ENCODE data around the gene NFYA. TPM values are rescaled to one million over a fixed set of nuclear protein-coding genes. Genes with fewer than 3 reads are reported as not detected.
A peak's percentile ranks its signal among the peaks of the same experiment; 100 is the strongest.

Gene NFYA
- total and polyA plus RNA-seq, 9 of the 15 experiments (the other 6 are each of a cell fraction or from before 2014, with no cell fraction given) = 7.3 to 37.1 (median 21.8) TPM

DNA sequence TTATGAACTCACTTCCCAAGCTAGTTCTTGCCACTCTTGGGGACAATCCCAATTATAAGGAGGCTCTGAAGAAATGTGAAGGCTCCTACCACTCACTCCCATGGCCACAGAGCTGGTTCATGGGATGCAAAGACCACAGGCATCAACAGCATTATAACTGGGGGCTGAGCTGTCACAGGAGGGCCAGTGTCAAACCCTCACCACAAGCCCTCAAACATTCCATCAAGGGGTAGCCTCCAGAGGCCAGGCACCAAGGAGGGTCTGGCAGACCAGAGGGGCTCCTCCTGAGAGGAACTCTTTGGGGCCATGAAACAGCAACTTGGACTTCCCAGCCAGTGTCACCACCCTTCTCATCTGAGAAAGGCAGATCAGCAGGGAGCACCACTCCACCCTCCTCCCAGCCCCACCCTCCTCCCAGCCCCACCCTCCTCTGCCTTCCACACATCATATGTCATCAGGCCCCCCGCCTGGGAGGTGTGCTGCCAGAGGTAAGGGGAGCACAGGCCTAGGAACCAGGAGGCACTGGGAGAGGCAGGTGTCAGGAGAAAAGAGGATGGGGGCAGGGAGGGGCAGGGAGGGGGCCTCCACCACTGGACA is 31.7 kb upstream of the NFYA start:
- Histone ChIP-seq H3K9ac (ENCODE audit: insufficient read depth in 1 of 2, low read depth in 2 of 2, low read length in 2 of 2) (no peak overlapping the region), H4K20me1 (replicated peaks; ENCODE audit: control insufficient read depth, insufficient read depth, low read length) (peaks cover 7% of the 10 kb centered on the region; the same call in 1 of the 2 replicates), H3K79me2 (ENCODE audit: control insufficient read depth, insufficient read depth, low read length) (no peaks in the 10 kb centered on the region), H3K27ac (ENCODE audit: extremely low read depth, low read depth, low read length) (no peak overlapping the region), H3K4me2 (ENCODE audit: insufficient read depth, low read length) (no peak overlapping the region), H3K9me1 (ENCODE audit: control insufficient read depth, insufficient read depth, low read length) (peaks cover 3% of the 10 kb centered on the region), H3K27me3 (ENCODE audit: control insufficient read depth in 2 of 2, insufficient read depth in 2 of 2, low read length in 2 of 2) (peaks cover 0 to 8% of the 10 kb centered on the region in 2 experiments; a peak in 1 of 5 replicates), H3K9me3 (replicated peaks; ENCODE audit: control insufficient read depth, insufficient read depth, low read depth, low read length) (no peaks in the 10 kb centered on the region), H3K36me3 (ENCODE audit: control insufficient read depth, insufficient read depth, low read length) (no peaks in the 10 kb centered on the region), H2AFZ (ENCODE audit: low read depth, low read length) (no peak overlapping the region), H3K4me3 (no peak overlapping the region), H3K4me1 (replicated peaks in 1 of 2; ENCODE audit: control insufficient read depth in 2 of 2, insufficient read depth in 2 of 2, low read length in 2 of 2) (peaks cover 0 to 9% of the 10 kb centered on the region in 2 experiments; a peak in 3 of 5 replicates)
- WGBS (ENCODE audit: insufficient coverage, low coverage, missing lambda C conversion rate) = 0% methylated on average over 1 of the region's 1 CpG
- in situ Hi-C loops (cut with MboI) = loop anchor here (25.0 kb wide), 1 partner anchor 1679 kb away; no protein-coding TSS in a partner anchor
- ATAC-seq (no peak), DNase-seq (ENCODE audit: extremely low read depth in 1 of 4, low spot score in 3 of 4) (peak in 2 of 4 experiments; percentile 37 to 46), FAIRE-seq (no peak)
- POLR2A ChIA-PET = interaction anchor here (0.7 to 3.7 kb wide), 2 partner anchors 11 to 14 kb away, joined by 3 to 11 read pairs; no protein-coding TSS in a partner anchor
- CTCF ChIA-PET (ENCODE audit: low intra/inter-chr PET ratio) = no interaction called here
- TF ChIP-seq BRF1 (IDR thresholded peaks at IDR 0.05; ENCODE audit: borderline replicate concordance, extremely low read depth, insufficient read length) (no peak), FOSL1 (tag; conservative IDR thresholded peaks at IDR 0.05) (0 out of 2 replicates have a peak, but pooled peaks have one; percentile 17), ZNF263 (CRISPR knock-in tag; IDR thresholded peaks at IDR 0.05; ENCODE audit: borderline replicate concordance) (peak; percentile 84), RBM34 (IDR thresholded peaks at IDR 0.05; ENCODE audit: borderline replicate concordance, insufficient read depth, low read length) (no peak)
- intact Hi-C loops (cut with micrococcal nuclease) = no loop called here
- no TSS peak for BruUV-seq (replicated peaks)

Data from K562 (cell line).